Liver (tissue), 9 donors: ENCODE results near the gene STK25. TPM values are rescaled to one million over a fixed set of nuclear protein-coding genes. Genes with fewer than 3 reads are reported as not detected.

Source experiments
- DNase-seq: peaks from one replicate; pipeline ENCODE4 v3.0.0-alpha.2; 2017; ENCODE audit warnings: low spot score
- H3K27ac ChIP-seq, 2 donors: one replicate each; pipeline ENCODE4 v1.7.0; 2013; ENCODE audit warnings: inconsistent platforms in 2 of 2, low read length in 2 of 2, control low read depth in 1 of 2, low read depth in 1 of 2, mild to moderate bottlenecking in 1 of 2
- H3K27me3 ChIP-seq, 4 donors: one replicate each; pipeline versions ENCODE4 v1.6.1 to v1.7.0; 2013; ENCODE audit warnings: low read length in 3 of 4, inconsistent platforms in 1 of 4, mild to moderate bottlenecking in 1 of 4, moderate library complexity in 1 of 4; ENCODE audit not compliant: control insufficient read depth in 4 of 4, insufficient read depth in 4 of 4
- H3K36me3 ChIP-seq, 4 donors: one replicate each; pipeline versions ENCODE4 v1.6.1 to v1.7.0; 2013; ENCODE audit warnings: low read length in 3 of 4, mild to moderate bottlenecking in 3 of 4, low read depth in 1 of 4, moderate library complexity in 1 of 4; ENCODE audit not compliant: control insufficient read depth in 4 of 4, insufficient read depth in 3 of 4
- H3K4me1 ChIP-seq, 4 donors: one replicate each; pipeline versions ENCODE4 v1.6.1 to v1.7.0; 2013; ENCODE audit warnings: low read length in 3 of 4, mild to moderate bottlenecking in 3 of 4, moderate library complexity in 1 of 4; ENCODE audit not compliant: control insufficient read depth in 4 of 4, insufficient read depth in 4 of 4
- H3K4me3 ChIP-seq, 3 donors: one replicate each; pipeline versions ENCODE4 v1.6.1 to v1.7.0; 2013; ENCODE audit warnings: low read length in 3 of 3, control low read depth in 1 of 3, low read depth in 1 of 3, mild to moderate bottlenecking in 1 of 3
- H3K9ac ChIP-seq, 2 donors: one replicate each; pipeline ENCODE4 v1.7.0; 2013; ENCODE audit warnings: low read length in 2 of 2, mild to moderate bottlenecking in 2 of 2, moderate library complexity in 2 of 2, control low read depth in 1 of 2, low read depth in 1 of 2
- H3K9me3 ChIP-seq, 4 donors: one replicate each; pipeline versions ENCODE4 v1.6.1 to v1.7.0; 2013; ENCODE audit warnings: low read length in 3 of 4; ENCODE audit not compliant: control insufficient read depth in 4 of 4
- EGR1 ChIP-seq, 2 donors: IDR thresholded peaks; 2 replicates each; pipeline ENCODE4 v1.6.1; 2016 to 2018; ENCODE audit warnings: antibody characterized with exemption in 2 of 2, low read depth in 2 of 2
- FOXA2 ChIP-seq: IDR thresholded peaks from 2 replicates; pipeline ENCODE4 v1.6.1; 2016; ENCODE audit warnings: antibody characterized with exemption
- GABPA ChIP-seq, 2 donors: IDR thresholded peaks in 1 of 2; conservative IDR thresholded peaks in 1 of 2; 2 replicates each; pipeline ENCODE4 v1.6.1; 2016; ENCODE audit warnings: antibody characterized with exemption in 2 of 2, mild to moderate bottlenecking in 1 of 2, moderate library complexity in 1 of 2
- HNF4A ChIP-seq, 2 donors: conservative IDR thresholded peaks; 2 replicates each; pipeline ENCODE4 v1.6.1; 2016; ENCODE audit warnings: antibody characterized with exemption in 2 of 2, mild to moderate bottlenecking in 2 of 2
- HNF4G ChIP-seq: IDR thresholded peaks from 2 replicates; pipeline ENCODE4 v1.6.1; 2016; ENCODE audit warnings: antibody characterized with exemption
- JUND ChIP-seq, 2 donors: IDR thresholded peaks; 2 replicates each; pipeline ENCODE4 v1.6.1; 2016; ENCODE audit warnings: antibody characterized with exemption in 2 of 2
- MAX ChIP-seq: IDR thresholded peaks from 2 replicates; pipeline ENCODE4 v1.6.1; 2016; ENCODE audit warnings: antibody characterized with exemption
- NR2F2 ChIP-seq: IDR thresholded peaks from 2 replicates; pipeline ENCODE4 v1.6.1; 2016; ENCODE audit warnings: antibody characterized with exemption
- RXRA ChIP-seq, 2 donors: IDR thresholded peaks; 2 replicates each; pipeline ENCODE4 v1.6.1; 2017 to 2018; ENCODE audit warnings: antibody characterized with exemption in 2 of 2, mild to moderate bottlenecking in 1 of 2
- SP1 ChIP-seq: IDR thresholded peaks from 2 replicates; pipeline ENCODE4 v1.6.1; 2018; ENCODE audit warnings: antibody characterized with exemption, mild to moderate bottlenecking
- TAF1 ChIP-seq: conservative IDR thresholded peaks from 2 replicates; pipeline ENCODE4 v1.6.1; 2016; ENCODE audit warnings: antibody characterized with exemption, mild to moderate bottlenecking
- YY1 ChIP-seq: IDR thresholded peaks from 2 replicates; pipeline ENCODE4 v1.6.1; 2016; ENCODE audit warnings: antibody characterized with exemption, mild to moderate bottlenecking
- WGBS: extraction: QIAGEN DNeasy Blood & Tissue Kit; methylation state at CpG from one replicate; pipeline ENCODE4 v1.1.7; 2013; 5-methylcytosine and 5-hydroxymethylcytosine counted together
- polyA plus RNA-seq, 2 donors: library from polyadenylated mRNA; stranded (reverse) in 1 of 2; unstranded in 1 of 2; fragments of 200-250 nt in 1 of 2; fragments of >200 nt in 1 of 2; fragmentation: Nextera tagmentation in 1 of 2; extraction: Ambion mirVana in 1 of 2; gene quantifications; one replicate each; pipeline versions ENCODE4 v1.2.1 to v1.2.3, GENCODE V29; 2013 to 2015
- total RNA-seq, 2 donors: library from RNA; depleted of rRNA; stranded (reverse); fragments of >200 nt; gene quantifications; one replicate each; pipeline ENCODE4 v1.2.3, GENCODE V29; 2014
- TF ChIP-seq, protein P1 (sequence below): fragments of 150-350 bp; IDR thresholded peaks from 2 replicates; pipeline ENCODE4 v1.5.1; 2017; ENCODE audit warnings: improper control_type of control experiment, low read depth, low read length; ENCODE audit not compliant: missing input control
- TF ChIP-seq, protein P2 (sequence below): IDR thresholded peaks from 2 replicates; pipeline ENCODE4 v1.6.1; 2016; ENCODE audit warnings: antibody characterized with exemption
- TF ChIP-seq, protein P3 (sequence below): IDR thresholded peaks from 2 replicates; pipeline ENCODE4 v1.6.1; 2016; ENCODE audit warnings: antibody characterized with exemption, mild to moderate bottlenecking
- donor health status: healthy.
- donor health status: healthy.
- donor health status: healthy.
- donor health status: healthy.
- donor health status: healthy.

Gene STK25
- total and polyA plus RNA-seq, 4 donors: 43.4 to 85.6 (median 67.3) TPM

GRCh38 chr2:241550616-241551580 is 42.5 kb upstream of the STK25 start:
- Histone ChIP-seq H3K9me3 (no peaks in the 10 kb centered on the region), H3K4me1 (peaks cover 18 to 36% (median 32%) of the 10 kb centered on the region in 4 donors), H3K9ac (no peak overlapping the region), H3K4me3 (no peak overlapping the region), H3K27ac (peak overlapping the region; percentile 39), H3K36me3 (peaks cover 0 to 3% (median 0%) of the 10 kb centered on the region in 4 donors), H3K27me3 (no peaks in the 10 kb centered on the region)
- no peak for TF ChIP-seq TAF1
- TF ChIP-seq YY1: no peak
- no peak for TF ChIP-seq EGR1 (IDR thresholded peaks at IDR 0.05; ENCODE audit: low read depth in 2 of 2)
- WGBS: 62% methylated on average over 21 of the region's 21 CpGs
- no peak for DNase-seq

DNA sequence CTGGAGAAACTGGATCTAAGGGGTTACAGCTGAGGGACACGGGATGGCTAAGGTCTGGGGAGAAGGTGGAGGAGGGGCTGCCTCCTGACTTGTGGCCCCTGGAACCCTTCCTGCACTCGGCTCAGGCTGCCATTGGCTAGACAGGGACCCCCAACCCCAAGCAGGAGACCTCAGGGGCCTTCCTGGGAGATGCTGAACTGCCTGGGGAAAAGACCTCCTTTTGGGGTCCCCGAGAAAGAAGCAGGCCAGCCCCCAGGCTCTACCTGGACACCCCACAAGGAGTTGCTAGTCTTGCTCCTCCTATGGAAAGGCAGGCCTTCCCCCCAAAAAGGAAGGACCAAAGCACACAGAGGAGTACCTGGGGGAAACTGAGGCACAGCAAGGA is 40.1 kb upstream of the STK25 start:
- Histone ChIP-seq H3K4me1 (peaks cover 18 to 36% (median 32%) of the 10 kb centered on the region in 4 donors), H3K9ac (no peak overlapping the region), H3K27ac (no peak overlapping the region), H3K4me3 (no peak overlapping the region), H3K27me3 (no peaks in the 10 kb centered on the region), H3K9me3 (no peaks in the 10 kb centered on the region), H3K36me3 (peaks cover 0 to 3% (median 0%) of the 10 kb centered on the region in 4 donors)
- 92% methylated on average over 3 of the region's 3 CpGs for WGBS
- no peak for DNase-seq
- TF ChIP-seq GABPA (IDR thresholded peaks at IDR 0.05 in 1 of 2, conservative IDR thresholded peaks at IDR 0.05 in 1 of 2) (no peak), MAX (no peak), EGR1 (IDR thresholded peaks at IDR 0.05; ENCODE audit: low read depth in 2 of 2) (no peak), JUND (IDR thresholded peaks at IDR 0.05) (no peak), RXRA (IDR thresholded peaks at IDR 0.05) (no peak), HNF4A (conservative IDR thresholded peaks at IDR 0.05) (no peak), SP1 (no peak), NR2F2 (no peak), HNF4G (no peak), FOXA2 (no peak)
- TF ChIP-seq, protein P1, sequence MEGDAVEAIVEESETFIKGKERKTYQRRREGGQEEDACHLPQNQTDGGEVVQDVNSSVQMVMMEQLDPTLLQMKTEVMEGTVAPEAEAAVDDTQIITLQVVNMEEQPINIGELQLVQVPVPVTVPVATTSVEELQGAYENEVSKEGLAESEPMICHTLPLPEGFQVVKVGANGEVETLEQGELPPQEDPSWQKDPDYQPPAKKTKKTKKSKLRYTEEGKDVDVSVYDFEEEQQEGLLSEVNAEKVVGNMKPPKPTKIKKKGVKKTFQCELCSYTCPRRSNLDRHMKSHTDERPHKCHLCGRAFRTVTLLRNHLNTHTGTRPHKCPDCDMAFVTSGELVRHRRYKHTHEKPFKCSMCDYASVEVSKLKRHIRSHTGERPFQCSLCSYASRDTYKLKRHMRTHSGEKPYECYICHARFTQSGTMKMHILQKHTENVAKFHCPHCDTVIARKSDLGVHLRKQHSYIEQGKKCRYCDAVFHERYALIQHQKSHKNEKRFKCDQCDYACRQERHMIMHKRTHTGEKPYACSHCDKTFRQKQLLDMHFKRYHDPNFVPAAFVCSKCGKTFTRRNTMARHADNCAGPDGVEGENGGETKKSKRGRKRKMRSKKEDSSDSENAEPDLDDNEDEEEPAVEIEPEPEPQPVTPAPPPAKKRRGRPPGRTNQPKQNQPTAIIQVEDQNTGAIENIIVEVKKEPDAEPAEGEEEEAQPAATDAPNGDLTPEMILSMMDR: no peak
- TF ChIP-seq, protein P2, sequence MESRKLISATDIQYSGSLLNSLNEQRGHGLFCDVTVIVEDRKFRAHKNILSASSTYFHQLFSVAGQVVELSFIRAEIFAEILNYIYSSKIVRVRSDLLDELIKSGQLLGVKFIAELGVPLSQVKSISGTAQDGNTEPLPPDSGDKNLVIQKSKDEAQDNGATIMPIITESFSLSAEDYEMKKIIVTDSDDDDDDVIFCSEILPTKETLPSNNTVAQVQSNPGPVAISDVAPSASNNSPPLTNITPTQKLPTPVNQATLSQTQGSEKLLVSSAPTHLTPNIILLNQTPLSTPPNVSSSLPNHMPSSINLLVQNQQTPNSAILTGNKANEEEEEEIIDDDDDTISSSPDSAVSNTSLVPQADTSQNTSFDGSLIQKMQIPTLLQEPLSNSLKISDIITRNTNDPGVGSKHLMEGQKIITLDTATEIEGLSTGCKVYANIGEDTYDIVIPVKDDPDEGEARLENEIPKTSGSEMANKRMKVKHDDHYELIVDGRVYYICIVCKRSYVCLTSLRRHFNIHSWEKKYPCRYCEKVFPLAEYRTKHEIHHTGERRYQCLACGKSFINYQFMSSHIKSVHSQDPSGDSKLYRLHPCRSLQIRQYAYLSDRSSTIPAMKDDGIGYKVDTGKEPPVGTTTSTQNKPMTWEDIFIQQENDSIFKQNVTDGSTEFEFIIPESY: no peak
- TF ChIP-seq, protein P3, sequence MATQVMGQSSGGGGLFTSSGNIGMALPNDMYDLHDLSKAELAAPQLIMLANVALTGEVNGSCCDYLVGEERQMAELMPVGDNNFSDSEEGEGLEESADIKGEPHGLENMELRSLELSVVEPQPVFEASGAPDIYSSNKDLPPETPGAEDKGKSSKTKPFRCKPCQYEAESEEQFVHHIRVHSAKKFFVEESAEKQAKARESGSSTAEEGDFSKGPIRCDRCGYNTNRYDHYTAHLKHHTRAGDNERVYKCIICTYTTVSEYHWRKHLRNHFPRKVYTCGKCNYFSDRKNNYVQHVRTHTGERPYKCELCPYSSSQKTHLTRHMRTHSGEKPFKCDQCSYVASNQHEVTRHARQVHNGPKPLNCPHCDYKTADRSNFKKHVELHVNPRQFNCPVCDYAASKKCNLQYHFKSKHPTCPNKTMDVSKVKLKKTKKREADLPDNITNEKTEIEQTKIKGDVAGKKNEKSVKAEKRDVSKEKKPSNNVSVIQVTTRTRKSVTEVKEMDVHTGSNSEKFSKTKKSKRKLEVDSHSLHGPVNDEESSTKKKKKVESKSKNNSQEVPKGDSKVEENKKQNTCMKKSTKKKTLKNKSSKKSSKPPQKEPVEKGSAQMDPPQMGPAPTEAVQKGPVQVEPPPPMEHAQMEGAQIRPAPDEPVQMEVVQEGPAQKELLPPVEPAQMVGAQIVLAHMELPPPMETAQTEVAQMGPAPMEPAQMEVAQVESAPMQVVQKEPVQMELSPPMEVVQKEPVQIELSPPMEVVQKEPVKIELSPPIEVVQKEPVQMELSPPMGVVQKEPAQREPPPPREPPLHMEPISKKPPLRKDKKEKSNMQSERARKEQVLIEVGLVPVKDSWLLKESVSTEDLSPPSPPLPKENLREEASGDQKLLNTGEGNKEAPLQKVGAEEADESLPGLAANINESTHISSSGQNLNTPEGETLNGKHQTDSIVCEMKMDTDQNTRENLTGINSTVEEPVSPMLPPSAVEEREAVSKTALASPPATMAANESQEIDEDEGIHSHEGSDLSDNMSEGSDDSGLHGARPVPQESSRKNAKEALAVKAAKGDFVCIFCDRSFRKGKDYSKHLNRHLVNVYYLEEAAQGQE: no peak
